ENCODE results near the gene HM13. TPM values are rescaled to one million over a fixed set of nuclear protein-coding genes. Genes with fewer than 3 reads are reported as not detected.

Gene HM13
- total and polyA plus RNA-seq, 2 of the 13 experiments (the other 11 are each of a cell fraction or from before 2014, with no cell fraction given), result 118 to 243 TPM

DNA sequence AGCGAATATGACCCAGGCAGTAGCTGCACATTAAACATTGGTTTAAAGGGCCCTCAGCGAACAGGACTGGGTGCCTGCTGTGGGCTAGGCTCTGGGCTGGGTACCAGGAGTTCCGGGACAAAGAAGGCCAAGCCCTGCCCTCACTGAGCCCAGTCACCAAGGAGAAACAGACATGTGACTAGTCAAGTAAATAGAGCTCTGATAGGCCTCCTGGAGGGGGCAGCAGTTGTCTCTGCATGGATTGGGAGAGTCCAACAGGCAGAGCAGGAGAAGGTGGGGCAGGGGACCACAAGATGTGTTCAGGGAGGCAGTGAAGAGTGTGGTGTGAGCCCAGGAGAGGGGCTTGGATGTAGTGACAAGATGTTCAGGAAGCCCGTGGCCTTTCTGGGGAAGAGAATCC lies 3.1 kb downstream of the HM13 start (continued):
- TF ChIP-seq, protein P1, sequence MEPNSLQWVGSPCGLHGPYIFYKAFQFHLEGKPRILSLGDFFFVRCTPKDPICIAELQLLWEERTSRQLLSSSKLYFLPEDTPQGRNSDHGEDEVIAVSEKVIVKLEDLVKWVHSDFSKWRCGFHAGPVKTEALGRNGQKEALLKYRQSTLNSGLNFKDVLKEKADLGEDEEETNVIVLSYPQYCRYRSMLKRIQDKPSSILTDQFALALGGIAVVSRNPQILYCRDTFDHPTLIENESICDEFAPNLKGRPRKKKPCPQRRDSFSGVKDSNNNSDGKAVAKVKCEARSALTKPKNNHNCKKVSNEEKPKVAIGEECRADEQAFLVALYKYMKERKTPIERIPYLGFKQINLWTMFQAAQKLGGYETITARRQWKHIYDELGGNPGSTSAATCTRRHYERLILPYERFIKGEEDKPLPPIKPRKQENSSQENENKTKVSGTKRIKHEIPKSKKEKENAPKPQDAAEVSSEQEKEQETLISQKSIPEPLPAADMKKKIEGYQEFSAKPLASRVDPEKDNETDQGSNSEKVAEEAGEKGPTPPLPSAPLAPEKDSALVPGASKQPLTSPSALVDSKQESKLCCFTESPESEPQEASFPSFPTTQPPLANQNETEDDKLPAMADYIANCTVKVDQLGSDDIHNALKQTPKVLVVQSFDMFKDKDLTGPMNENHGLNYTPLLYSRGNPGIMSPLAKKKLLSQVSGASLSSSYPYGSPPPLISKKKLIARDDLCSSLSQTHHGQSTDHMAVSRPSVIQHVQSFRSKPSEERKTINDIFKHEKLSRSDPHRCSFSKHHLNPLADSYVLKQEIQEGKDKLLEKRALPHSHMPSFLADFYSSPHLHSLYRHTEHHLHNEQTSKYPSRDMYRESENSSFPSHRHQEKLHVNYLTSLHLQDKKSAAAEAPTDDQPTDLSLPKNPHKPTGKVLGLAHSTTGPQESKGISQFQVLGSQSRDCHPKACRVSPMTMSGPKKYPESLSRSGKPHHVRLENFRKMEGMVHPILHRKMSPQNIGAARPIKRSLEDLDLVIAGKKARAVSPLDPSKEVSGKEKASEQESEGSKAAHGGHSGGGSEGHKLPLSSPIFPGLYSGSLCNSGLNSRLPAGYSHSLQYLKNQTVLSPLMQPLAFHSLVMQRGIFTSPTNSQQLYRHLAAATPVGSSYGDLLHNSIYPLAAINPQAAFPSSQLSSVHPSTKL (CRISPR knock-in tag; IDR thresholded peaks at IDR 0.05), result 0 out of 2 replicates have a peak, but pooled peaks have one; percentile 24
- TF ChIP-seq, protein P2, sequence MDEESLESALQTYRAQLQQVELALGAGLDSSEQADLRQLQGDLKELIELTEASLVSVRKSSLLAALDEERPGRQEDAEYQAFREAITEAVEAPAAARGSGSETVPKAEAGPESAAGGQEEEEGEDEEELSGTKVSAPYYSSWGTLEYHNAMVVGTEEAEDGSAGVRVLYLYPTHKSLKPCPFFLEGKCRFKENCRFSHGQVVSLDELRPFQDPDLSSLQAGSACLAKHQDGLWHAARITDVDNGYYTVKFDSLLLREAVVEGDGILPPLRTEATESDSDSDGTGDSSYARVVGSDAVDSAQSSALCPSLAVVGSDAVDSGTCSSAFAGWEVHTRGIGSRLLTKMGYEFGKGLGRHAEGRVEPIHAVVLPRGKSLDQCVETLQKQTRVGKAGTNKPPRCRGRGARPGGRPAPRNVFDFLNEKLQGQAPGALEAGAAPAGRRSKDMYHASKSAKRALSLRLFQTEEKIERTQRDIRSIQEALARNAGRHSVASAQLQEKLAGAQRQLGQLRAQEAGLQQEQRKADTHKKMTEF (CRISPR knock-in tag; IDR thresholded peaks at IDR 0.05), result no peak
- no peak for TF ChIP-seq ZNF878 (CRISPR knock-in tag; IDR thresholded peaks at IDR 0.05)
- TF ChIP-seq ZNF776 (CRISPR knock-in tag; IDR thresholded peaks at IDR 0.05), result no peak
- TF ChIP-seq HES4 (CRISPR knock-in tag; IDR thresholded peaks at IDR 0.05; ENCODE audit: borderline replicate concordance), result no peak
- TF ChIP-seq, protein P3, sequence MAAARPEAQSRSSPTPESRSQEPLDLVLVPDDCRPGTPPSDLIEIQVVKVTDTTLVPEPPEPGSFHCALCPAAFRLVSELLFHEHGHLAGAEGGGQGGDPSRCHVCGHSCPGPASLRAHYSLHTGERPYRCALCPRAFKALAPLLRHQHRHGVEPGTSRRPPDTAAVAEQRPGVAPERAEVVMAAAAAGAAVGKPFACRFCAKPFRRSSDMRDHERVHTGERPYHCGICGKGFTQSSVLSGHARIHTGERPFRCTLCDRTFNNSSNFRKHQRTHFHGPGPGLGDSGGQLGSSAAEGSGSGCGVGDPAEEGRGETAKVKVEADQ (CRISPR knock-in tag; IDR thresholded peaks at IDR 0.05; ENCODE audit: borderline replicate concordance), result no peak
- peak; percentile 69; the same call in 1 of the 2 replicates for TF ChIP-seq ZMYM4 (CRISPR knock-in tag; IDR thresholded peaks at IDR 0.05)
- no peak for TF ChIP-seq IKZF4 (CRISPR knock-in tag; IDR thresholded peaks at IDR 0.05; ENCODE audit: borderline replicate concordance, low read depth, not compliant biosample characterization)
- no peak for TF ChIP-seq SSRP1 (CRISPR knock-in tag; IDR thresholded peaks at IDR 0.05)
- no peak for TF ChIP-seq HCFC1 (IDR thresholded peaks at IDR 0.05; ENCODE audit: low read depth, low read length)
- TF ChIP-seq, protein P4, sequence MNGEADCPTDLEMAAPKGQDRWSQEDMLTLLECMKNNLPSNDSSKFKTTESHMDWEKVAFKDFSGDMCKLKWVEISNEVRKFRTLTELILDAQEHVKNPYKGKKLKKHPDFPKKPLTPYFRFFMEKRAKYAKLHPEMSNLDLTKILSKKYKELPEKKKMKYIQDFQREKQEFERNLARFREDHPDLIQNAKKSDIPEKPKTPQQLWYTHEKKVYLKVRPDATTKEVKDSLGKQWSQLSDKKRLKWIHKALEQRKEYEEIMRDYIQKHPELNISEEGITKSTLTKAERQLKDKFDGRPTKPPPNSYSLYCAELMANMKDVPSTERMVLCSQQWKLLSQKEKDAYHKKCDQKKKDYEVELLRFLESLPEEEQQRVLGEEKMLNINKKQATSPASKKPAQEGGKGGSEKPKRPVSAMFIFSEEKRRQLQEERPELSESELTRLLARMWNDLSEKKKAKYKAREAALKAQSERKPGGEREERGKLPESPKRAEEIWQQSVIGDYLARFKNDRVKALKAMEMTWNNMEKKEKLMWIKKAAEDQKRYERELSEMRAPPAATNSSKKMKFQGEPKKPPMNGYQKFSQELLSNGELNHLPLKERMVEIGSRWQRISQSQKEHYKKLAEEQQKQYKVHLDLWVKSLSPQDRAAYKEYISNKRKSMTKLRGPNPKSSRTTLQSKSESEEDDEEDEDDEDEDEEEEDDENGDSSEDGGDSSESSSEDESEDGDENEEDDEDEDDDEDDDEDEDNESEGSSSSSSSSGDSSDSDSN (CRISPR knock-in tag; IDR thresholded peaks at IDR 0.05), result no peak
- TF ChIP-seq ZNF569 (CRISPR knock-in tag; IDR thresholded peaks at IDR 0.05; ENCODE audit: borderline replicate concordance), result no peak
- TF ChIP-seq, protein P5, sequence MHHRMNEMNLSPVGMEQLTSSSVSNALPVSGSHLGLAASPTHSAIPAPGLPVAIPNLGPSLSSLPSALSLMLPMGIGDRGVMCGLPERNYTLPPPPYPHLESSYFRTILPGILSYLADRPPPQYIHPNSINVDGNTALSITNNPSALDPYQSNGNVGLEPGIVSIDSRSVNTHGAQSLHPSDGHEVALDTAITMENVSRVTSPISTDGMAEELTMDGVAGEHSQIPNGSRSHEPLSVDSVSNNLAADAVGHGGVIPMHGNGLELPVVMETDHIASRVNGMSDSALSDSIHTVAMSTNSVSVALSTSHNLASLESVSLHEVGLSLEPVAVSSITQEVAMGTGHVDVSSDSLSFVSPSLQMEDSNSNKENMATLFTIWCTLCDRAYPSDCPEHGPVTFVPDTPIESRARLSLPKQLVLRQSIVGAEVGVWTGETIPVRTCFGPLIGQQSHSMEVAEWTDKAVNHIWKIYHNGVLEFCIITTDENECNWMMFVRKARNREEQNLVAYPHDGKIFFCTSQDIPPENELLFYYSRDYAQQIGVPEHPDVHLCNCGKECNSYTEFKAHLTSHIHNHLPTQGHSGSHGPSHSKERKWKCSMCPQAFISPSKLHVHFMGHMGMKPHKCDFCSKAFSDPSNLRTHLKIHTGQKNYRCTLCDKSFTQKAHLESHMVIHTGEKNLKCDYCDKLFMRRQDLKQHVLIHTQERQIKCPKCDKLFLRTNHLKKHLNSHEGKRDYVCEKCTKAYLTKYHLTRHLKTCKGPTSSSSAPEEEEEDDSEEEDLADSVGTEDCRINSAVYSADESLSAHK (CRISPR knock-in tag; IDR thresholded peaks at IDR 0.05; ENCODE audit: borderline replicate concordance), result no peak
- TF ChIP-seq, protein P6, sequence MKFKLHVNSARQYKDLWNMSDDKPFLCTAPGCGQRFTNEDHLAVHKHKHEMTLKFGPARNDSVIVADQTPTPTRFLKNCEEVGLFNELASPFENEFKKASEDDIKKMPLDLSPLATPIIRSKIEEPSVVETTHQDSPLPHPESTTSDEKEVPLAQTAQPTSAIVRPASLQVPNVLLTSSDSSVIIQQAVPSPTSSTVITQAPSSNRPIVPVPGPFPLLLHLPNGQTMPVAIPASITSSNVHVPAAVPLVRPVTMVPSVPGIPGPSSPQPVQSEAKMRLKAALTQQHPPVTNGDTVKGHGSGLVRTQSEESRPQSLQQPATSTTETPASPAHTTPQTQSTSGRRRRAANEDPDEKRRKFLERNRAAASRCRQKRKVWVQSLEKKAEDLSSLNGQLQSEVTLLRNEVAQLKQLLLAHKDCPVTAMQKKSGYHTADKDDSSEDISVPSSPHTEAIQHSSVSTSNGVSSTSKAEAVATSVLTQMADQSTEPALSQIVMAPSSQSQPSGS (CRISPR knock-in tag; IDR thresholded peaks at IDR 0.05), result no peak
- no peak for TF ChIP-seq ZNF678 (CRISPR knock-in tag; IDR thresholded peaks at IDR 0.05)
- no peak for TF ChIP-seq GABPA (IDR thresholded peaks at IDR 0.05; ENCODE audit: low read depth, low read length)
- TF ChIP-seq GABPA (CRISPR knock-in tag; IDR thresholded peaks at IDR 0.05; ENCODE audit: low read depth), result no peak
- no peak for TF ChIP-seq ZMYM3 (CRISPR knock-in tag; IDR thresholded peaks at IDR 0.05)

Data from HepG2 (cell line).